Stimulated activated naive CD8-positive, alpha-beta T cell treated with anti-CD3 and anti-CD28 coated beads, Interleukin-15, amount 100 ng/mL, for 72 hours (primary cell): Measurements from ENCODE around the gene BMP5.

ENCODE experiments used
- ATAC-seq: fragments of 150-1000 bp; cut with Tn5 transposase; 2 replicates; pipeline ENCODE4 v1.10.0; 2021; ENCODE audit warnings: mild to moderate bottlenecking, moderate library complexity
- DNase-seq, 2 donors: peaks; one replicate each; pipeline ENCODE4 v3.0.0; 2021 to 2022
- H3K27ac Mint-ChIP-seq, 2 donors: one replicate each; pipeline ENCODE4 v1.8.0; 2022; ENCODE audit warnings: mild to moderate bottlenecking in 2 of 2, mixed read lengths in 2 of 2, moderate library complexity in 2 of 2
- H3K27me3 Mint-ChIP-seq: one replicate; pipeline ENCODE4 v1.8.0; 2022; ENCODE audit warnings: mixed read lengths
- H3K4me1 Mint-ChIP-seq: one replicate; pipeline ENCODE4 v1.8.0; 2022; ENCODE audit warnings: mild to moderate bottlenecking, mixed read lengths
- H3K4me3 Mint-ChIP-seq, 2 donors: one replicate each; pipeline ENCODE4 v1.8.0; 2022; ENCODE audit warnings: mild to moderate bottlenecking in 2 of 2, mixed read lengths in 2 of 2, moderate library complexity in 1 of 2
- H3K9me3 Mint-ChIP-seq, 2 donors: one replicate each; pipeline ENCODE4 v1.8.0; 2022; ENCODE audit warnings: mixed read lengths in 2 of 2

BMP5 gene

GRCh38 chr6:55888917-55889316 is 13.5 kb upstream of the BMP5 start:
- Mint-ChIP-seq H3K4me3 (no peak overlapping the region), H3K27ac (no peak overlapping the region), H3K4me1 (no peaks in the 10 kb centered on the region), H3K9me3 (peaks cover 0 to 4% of the 10 kb centered on the region in 2 donors), H3K27me3 (no peaks in the 10 kb centered on the region)
- no peak for ATAC-seq
- no peak for DNase-seq

GRCh38 chr6:55886185-55886836 is 10.9 kb upstream of the BMP5 start:
- Mint-ChIP-seq H3K27me3 (no peaks in the 10 kb centered on the region), H3K27ac (no peak overlapping the region), H3K9me3 (peaks cover 0 to 4% of the 10 kb centered on the region in 2 donors), H3K4me3 (no peak overlapping the region), H3K4me1 (no peaks in the 10 kb centered on the region)
- ATAC-seq, result no peak
- DNase-seq, result no peak

GRCh38 chr6:55882718-55883569 is 7.6 kb upstream of the BMP5 start:
- ATAC-seq, result no peak
- no peak for DNase-seq
- H3K4me1 Mint-ChIP-seq, result no peaks in the 10 kb centered on the region

GRCh38 chr6:55877283-55877682 is 1.9 kb upstream of the BMP5 start:
- H3K9me3 Mint-ChIP-seq, result no peaks in the 10 kb centered on the region
- DNase-seq (no peak), ATAC-seq (no peak)
- H3K27me3 Mint-ChIP-seq, result no peaks in the 10 kb centered on the region
- H3K4me1 Mint-ChIP-seq, result no peaks in the 10 kb centered on the region
- H3K4me3 Mint-ChIP-seq, result no peak overlapping the region
- H3K27ac Mint-ChIP-seq, result no peak overlapping the region

More at GRCh38 chr6:55882718-55883569, 7.6 kb upstream of the BMP5 start:
- no peaks in the 10 kb centered on the region for H3K27me3 Mint-ChIP-seq
- H3K27ac Mint-ChIP-seq, result no peak overlapping the region
- no peak overlapping the region for H3K4me3 Mint-ChIP-seq
- H3K9me3 Mint-ChIP-seq, result no peaks in the 10 kb centered on the region

DNA sequence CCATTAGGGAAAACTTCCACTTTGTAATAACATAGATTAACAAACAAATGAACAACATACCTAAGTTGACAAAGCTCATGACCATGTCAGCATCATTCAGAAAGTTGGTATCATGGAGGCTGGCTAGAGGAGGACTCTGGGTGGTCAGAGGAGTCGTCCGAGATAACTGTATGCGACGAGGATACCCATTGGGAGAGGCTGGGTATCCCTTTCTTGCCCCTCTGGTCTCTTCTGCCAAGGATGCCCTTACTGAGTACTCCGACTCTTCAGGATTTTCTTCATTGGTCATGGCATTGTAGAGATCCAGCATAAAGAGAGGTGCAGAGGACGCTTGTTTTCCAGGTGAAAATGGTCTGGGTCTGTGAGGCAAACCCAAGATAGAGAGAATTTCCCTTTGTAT is 1.1 kb downstream of the BMP5 start:
- no peaks in the 10 kb centered on the region for H3K4me1 Mint-ChIP-seq
- DNase-seq (no peak), ATAC-seq (no peak)
- H3K27ac Mint-ChIP-seq, result no peak overlapping the region
- no peaks in the 10 kb centered on the region for H3K27me3 Mint-ChIP-seq
- H3K4me3 Mint-ChIP-seq, result no peak overlapping the region
- peaks cover 0 to 6% of the 10 kb centered on the region in 2 donors for H3K9me3 Mint-ChIP-seq

DNA sequence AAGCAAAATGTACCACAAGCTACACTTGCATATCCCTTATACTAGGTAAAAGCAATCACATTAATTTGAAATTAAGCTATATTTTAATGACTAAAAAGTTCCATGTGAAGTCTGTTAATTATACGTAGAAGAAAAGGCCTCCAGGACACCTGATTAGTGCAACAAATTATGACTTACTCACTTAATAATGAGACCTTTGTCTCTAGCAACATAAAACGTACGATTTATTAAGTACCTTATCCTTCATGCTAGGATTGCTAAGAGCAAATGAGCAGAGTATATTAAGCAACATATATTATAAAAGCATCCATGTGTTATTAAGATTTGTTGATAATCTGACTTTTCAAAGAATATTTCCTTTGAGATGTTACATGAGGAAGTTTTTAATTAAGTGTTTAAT is 2.5 kb downstream of the BMP5 start:
- Mint-ChIP-seq H3K27ac (no peak overlapping the region), H3K4me3 (no peak overlapping the region), H3K9me3 (peaks cover 0 to 11% of the 10 kb centered on the region in 2 donors), H3K4me1 (no peaks in the 10 kb centered on the region), H3K27me3 (no peaks in the 10 kb centered on the region)
- DNase-seq (no peak), ATAC-seq (no peak)

DNA sequence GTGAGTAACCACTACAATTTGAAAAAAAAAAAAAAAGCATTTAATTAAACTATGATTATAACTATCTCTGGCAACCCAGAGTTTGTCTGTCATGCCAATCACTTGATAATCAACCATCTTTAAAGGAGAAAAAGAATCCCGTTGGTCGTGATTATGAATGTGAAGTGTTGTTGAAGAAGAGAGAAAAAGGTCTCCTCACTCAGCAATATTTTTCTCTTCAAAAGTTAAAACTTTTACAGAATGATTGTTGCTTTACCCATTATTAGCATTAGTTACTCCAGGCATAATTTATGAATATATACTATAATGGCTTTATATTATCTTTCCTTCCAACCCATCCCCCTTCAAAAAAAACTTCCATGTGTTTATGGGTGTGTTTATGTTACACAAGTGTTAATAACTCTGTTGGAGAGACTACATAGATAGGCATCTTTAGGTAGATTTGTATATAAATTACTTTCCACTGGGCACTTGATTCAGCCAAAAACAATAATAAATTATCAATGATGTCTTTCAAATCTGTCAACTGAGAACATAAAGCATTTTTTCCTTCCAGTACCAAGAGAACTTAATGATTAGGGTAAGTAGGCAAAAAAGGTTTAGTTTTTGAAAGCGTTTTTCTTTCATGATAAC is 5.1 kb downstream of the BMP5 start:
- no peak for ATAC-seq
- Mint-ChIP-seq H3K27ac (no peak overlapping the region), H3K9me3 (peaks cover 0 to 18% of the 10 kb centered on the region in 2 donors), H3K4me1 (no peaks in the 10 kb centered on the region), H3K4me3 (no peak overlapping the region), H3K27me3 (no peaks in the 10 kb centered on the region)
- DNase-seq, result no peak

- Mint-ChIP-seq H3K27ac (no peak overlapping the region), H3K9me3 (peaks cover 0 to 18% of the 10 kb centered on the region in 2 donors), H3K27me3 (no peaks in the 10 kb centered on the region), H3K4me1 (no peaks in the 10 kb centered on the region), H3K4me3 (no peak overlapping the region)
- DNase-seq, result no peak
- no peak for ATAC-seq
Measured at GRCh38 chr6:55869674-55870073, 5.7 kb downstream of the BMP5 start.

- Mint-ChIP-seq H3K27ac (no peak overlapping the region), H3K4me1 (no peaks in the 10 kb centered on the region), H3K4me3 (no peak overlapping the region), H3K27me3 (no peaks in the 10 kb centered on the region), H3K9me3 (peaks cover 0 to 18% of the 10 kb centered on the region in 2 donors)
- DNase-seq (peak; percentile 3 to 50), ATAC-seq (peak; percentile 99)
Measured at GRCh38 chr6:55868771-55869479, 6.5 kb downstream of the BMP5 start.

- ATAC-seq (no peak), DNase-seq (no peak)
- no peaks in the 10 kb centered on the region for H3K27me3 Mint-ChIP-seq
- no peak overlapping the region for H3K27ac Mint-ChIP-seq
- H3K9me3 Mint-ChIP-seq, result peaks cover 0 to 18% of the 10 kb centered on the region in 2 donors
- no peak overlapping the region for H3K4me3 Mint-ChIP-seq
- no peaks in the 10 kb centered on the region for H3K4me1 Mint-ChIP-seq
Measured at GRCh38 chr6:55868176-55868575, 7.2 kb downstream of the BMP5 start.

DNA sequence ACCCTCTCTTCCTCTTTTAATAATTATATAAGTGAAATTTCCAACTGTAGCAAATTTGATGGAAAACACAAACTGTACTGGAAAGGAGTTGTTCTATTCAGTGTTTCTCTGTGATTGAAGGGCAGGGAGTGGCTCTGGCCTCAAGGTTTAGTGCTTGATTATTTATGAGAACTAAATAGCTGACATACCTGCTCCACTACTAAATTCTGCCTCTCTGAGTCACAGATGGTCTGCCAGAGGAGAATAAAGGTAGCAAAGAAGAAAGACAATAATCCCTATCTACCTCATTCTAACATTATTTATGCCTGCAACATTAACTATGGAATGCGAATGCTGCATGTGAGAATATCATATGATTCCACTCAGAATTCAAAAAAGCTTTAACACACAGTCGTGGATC is 9.3 kb downstream of the BMP5 start:
- Mint-ChIP-seq H3K4me3 (no peak overlapping the region), H3K27ac (no peak overlapping the region), H3K4me1 (no peaks in the 10 kb centered on the region), H3K9me3 (peaks cover 0 to 18% of the 10 kb centered on the region in 2 donors), H3K27me3 (no peaks in the 10 kb centered on the region)
- DNase-seq, result no peak
- no peak for ATAC-seq

DNA sequence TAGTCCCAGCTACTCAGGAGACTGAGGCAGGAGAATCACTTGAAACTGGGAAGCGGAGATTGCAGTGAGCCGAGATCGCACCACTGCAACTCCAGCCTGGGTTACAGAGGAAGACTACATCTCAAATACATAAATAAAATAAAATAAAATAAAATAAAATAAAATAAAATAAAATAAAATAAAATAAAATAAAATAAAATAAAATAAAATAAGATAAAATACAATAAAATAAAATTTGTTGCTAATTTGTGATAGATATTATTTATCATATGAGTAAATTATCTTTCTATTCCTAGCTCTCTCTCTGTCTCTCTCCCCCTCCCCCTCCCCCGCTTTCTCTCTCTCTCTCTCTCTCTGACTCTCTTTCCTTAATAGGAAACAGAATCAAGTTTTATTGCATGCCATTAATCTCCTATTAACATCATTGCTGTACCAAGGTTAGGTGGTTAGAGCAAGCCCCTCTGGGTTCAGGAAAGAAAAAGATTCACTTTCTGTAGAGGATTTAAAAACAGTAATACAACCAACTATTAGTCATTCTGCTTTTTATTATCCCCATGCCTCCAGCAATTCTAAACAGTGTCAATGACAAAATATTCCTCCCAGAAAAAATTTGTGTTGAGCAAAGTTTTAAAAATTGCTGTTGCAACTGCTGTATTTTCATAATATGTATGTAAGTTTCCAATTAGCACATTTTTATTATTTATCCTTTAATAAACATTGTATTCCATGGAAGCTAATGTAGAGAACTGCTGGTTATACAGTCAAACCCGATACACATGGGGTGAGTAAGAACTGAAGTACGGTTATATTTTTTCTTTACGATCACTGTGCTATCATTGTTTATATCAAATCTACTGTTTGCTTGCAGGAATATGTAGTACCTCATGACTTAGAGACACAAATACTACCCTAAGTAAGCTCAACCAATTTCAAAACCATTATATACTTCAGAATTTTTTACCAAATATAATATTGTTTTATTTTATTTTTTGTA is 22.1 kb downstream of the BMP5 start:
- no peak for ATAC-seq
- Mint-ChIP-seq H3K27ac (no peak overlapping the region), H3K4me1 (no peaks in the 10 kb centered on the region), H3K27me3 (no peaks in the 10 kb centered on the region), H3K9me3 (peaks cover 0 to 5% of the 10 kb centered on the region in 2 donors), H3K4me3 (no peak overlapping the region)
- DNase-seq, result no peak

- DNase-seq, result no peak
- no peaks in the 10 kb centered on the region for H3K27me3 Mint-ChIP-seq
- H3K9me3 Mint-ChIP-seq, result peaks cover 0 to 7% of the 10 kb centered on the region in 2 donors
- H3K4me1 Mint-ChIP-seq, result no peaks in the 10 kb centered on the region
- ATAC-seq, result no peak
- no peak overlapping the region for H3K4me3 Mint-ChIP-seq
- H3K27ac Mint-ChIP-seq, result no peak overlapping the region
Measured at GRCh38 chr6:55841341-55841740, 34.0 kb downstream of the BMP5 start.

DNA sequence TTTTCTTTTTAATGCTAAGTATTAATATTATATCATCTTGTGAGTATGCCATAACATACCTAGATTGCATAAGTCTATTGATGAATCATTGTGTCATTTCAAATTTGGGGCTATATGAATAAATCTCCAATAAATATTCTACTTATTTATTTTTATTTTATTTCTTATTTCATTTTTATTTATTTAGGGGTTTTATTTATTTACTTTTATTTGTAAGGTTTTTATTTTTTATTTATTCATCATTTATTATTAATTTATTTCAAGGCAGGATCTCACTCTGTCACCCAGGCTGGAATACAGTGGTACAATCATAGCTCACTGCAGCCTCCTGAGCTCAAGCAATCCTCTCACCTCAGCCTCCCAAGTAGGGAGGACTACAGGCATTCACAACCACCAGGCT is 36.3 kb downstream of the BMP5 start:
- H3K27ac Mint-ChIP-seq, result no peak overlapping the region
- no peak for ATAC-seq
- no peaks in the 10 kb centered on the region for H3K27me3 Mint-ChIP-seq
- H3K4me1 Mint-ChIP-seq, result no peaks in the 10 kb centered on the region
- DNase-seq, result no peak
- H3K4me3 Mint-ChIP-seq, result no peak overlapping the region
- peaks cover 0 to 7% of the 10 kb centered on the region in 2 donors for H3K9me3 Mint-ChIP-seq
